Spleen (tissue), 11 donors: Measurements from ENCODE around the gene POU6F2. TPM values are rescaled to one million over a fixed set of nuclear protein-coding genes. Genes with fewer than 3 reads are reported as not detected.
A peak's percentile ranks its signal among the peaks of the same experiment; 100 is the strongest.

Experiments
- DNase-seq: peaks from one replicate; pipeline ENCODE4 v3.0.0-alpha.2; 2020
- H3K27ac ChIP-seq, 8 donors: fragments of 200-600 bp; sonication (generic) in 7 of 8; 1 replicate in 4 of 8; 2 replicates in 4 of 8; pipeline versions ENCODE4 v1.5.0 to v1.8.0; 2016 to 2021; ENCODE audit warnings: inconsistent platforms in 4 of 8, mild to moderate bottlenecking in 4 of 8, moderate library complexity in 1 of 8
- H3K27me3 ChIP-seq, 7 donors: fragments of 200-600 bp; sonication (generic) in 6 of 7; replicated peaks in 1 of 7; 1 replicate in 4 of 7; 2 replicates in 3 of 7; pipeline versions ENCODE4 v1.5.0 to v1.8.0; 2016 to 2021; ENCODE audit warnings: inconsistent platforms in 3 of 7, mild to moderate bottlenecking in 1 of 7
- H3K36me3 ChIP-seq, 6 donors: fragments of 200-600 bp; sonication (generic) in 5 of 6; 1 replicate in 4 of 6; 2 replicates in 2 of 6; pipeline versions ENCODE4 v1.5.0 to v1.8.0; 2016 to 2021; ENCODE audit warnings: inconsistent platforms in 2 of 6
- H3K4me1 ChIP-seq, 6 donors: fragments of 200-600 bp; sonication (generic) in 5 of 6; 1 replicate in 3 of 6; 2 replicates in 3 of 6; pipeline versions ENCODE4 v1.5.0 to v1.8.0; 2016 to 2021; ENCODE audit warnings: inconsistent platforms in 3 of 6
- H3K4me3 ChIP-seq, 8 donors: fragments of 200-600 bp; sonication (generic) in 7 of 8; 1 replicate in 4 of 8; 2 replicates in 4 of 8; pipeline versions ENCODE4 v1.5.0 to v1.8.0; 2016 to 2021; ENCODE audit warnings: inconsistent platforms in 4 of 8, mild to moderate bottlenecking in 4 of 8, moderate library complexity in 2 of 8
- H3K9me3 ChIP-seq, 8 donors: fragments of 200-600 bp; sonication (generic) in 7 of 8; 1 replicate in 4 of 8; 2 replicates in 4 of 8; pipeline versions ENCODE4 v1.5.0 to v1.8.0; 2016 to 2021; ENCODE audit warnings: inconsistent platforms in 4 of 8
- CTCF ChIP-seq, 11 experiments: fragments of 200-600 bp in 7 of 11; fragments of 450-650 bp in 4 of 11; sonication (generic) in 4 of 11; IDR thresholded peaks in 8 of 11; conservative IDR thresholded peaks in 3 of 11; 1 replicate in 7 of 11; 2 replicates in 4 of 11; pipeline versions ENCODE4 v1.4.0 to v1.8.0; 2016 to 2021; ENCODE audit warnings: antibody characterized with exemption in 11 of 11, inconsistent platforms in 4 of 11, mild to moderate bottlenecking in 1 of 11
- POLR2A ChIP-seq, 3 donors: fragments of 450-650 bp; IDR thresholded peaks; one replicate each; pipeline ENCODE4 v1.5.1; 2017; ENCODE audit warnings: antibody characterized with exemption in 3 of 3, mild to moderate bottlenecking in 1 of 3
- POLR2AphosphoS5 ChIP-seq, 3 donors: sonication (generic); formaldehyde crosslinking; IDR thresholded peaks; one replicate each; pipeline ENCODE4 v1.5.1; 2017; ENCODE audit warnings: antibody characterized with exemption in 3 of 3
- WGBS, 5 donors: extraction: QIAGEN DNeasy Blood & Tissue Kit in 3 of 5; methylation state at CpG; one replicate each; pipeline versions ENCODE4 v1.1.5 to v1.1.7; 2013 to 2018; 5-methylcytosine and 5-hydroxymethylcytosine counted together
- intact Hi-C: fragments of 100-400 bp; cut with DNase I; formaldehyde crosslinking; loops from one replicate; pipeline ENCODE4 v1.15.0; 2023; ENCODE audit warnings: low total_unique reads
- polyA plus RNA-seq, 3 donors: library from polyadenylated mRNA; stranded (reverse); fragments of 200-250 nt; gene quantifications; one replicate each; pipeline ENCODE4 v1.2.1, GENCODE V29; 2013
- total RNA-seq, 7 donors: library from RNA; depleted of rRNA in 3 of 7; stranded (reverse); fragments of >200 nt in 3 of 7; fragmentation: NEBNext Ultra II Directional in 4 of 7; extraction: Animal tissue kit (Norgen Biotek cat#: 25700) in 4 of 7; gene quantifications; one replicate each; pipeline versions ENCODE4 v1.1.0 to v1.2.1, GENCODE V29; 2016 to 2021
- donor health status: healthy with polysubstance abuse.
- donor health status: DM: no; HTN: no; CAD: no; lungs with moderate emphysema.
- donor health status: DM: no; HTN: no; CAD: no.
- donor health status: Bipolar disorder and iron deficiency.
- donor health status: healthy.
- donor health status: DM: no; HTN: no; CAD: no.
- donor health status: DM: yes; HTN: yes; CAD: no.

The POU6F2 gene
- total and polyA plus RNA-seq, 10 donors: 0.04 to 0.54 (median 0.23) TPM; not detected in 7

GRCh38 chr7:39463252-39463651, 485.5 kb downstream of the POU6F2 start:
- no peak overlapping the region for H3K4me3 ChIP-seq
- 93 to 96% (median 94%) methylated on average over 3 of the region's 3 CpGs for WGBS, 5 donors
- H3K27ac ChIP-seq: no peak overlapping the region
- H3K9me3 ChIP-seq: no peaks in the 10 kb centered on the region
- no peaks in the 10 kb centered on the region for H3K36me3 ChIP-seq
- H3K27me3 ChIP-seq: peaks cover 0 to 11% (median 0%) of the 10 kb centered on the region in 7 donors
- no peak for DNase-seq
- TF ChIP-seq POLR2A (IDR thresholded peaks at IDR 0.05) (no peak), CTCF (IDR thresholded peaks at IDR 0.05 in 8 of 11, conservative IDR thresholded peaks at IDR 0.05 in 3 of 11) (no peak), POLR2AphosphoS5 (IDR thresholded peaks at IDR 0.05) (no peak)
- intact Hi-C loops: no loop called here
- H3K4me1 ChIP-seq: peaks cover 0 to 8% (median 0%) of the 10 kb centered on the region in 6 donors

GRCh38 chr7:39464350-39465054, 486.8 kb downstream of the POU6F2 start:
- H3K27ac ChIP-seq: no peak overlapping the region
- H3K36me3 ChIP-seq: no peaks in the 10 kb centered on the region
- no peaks in the 10 kb centered on the region for H3K9me3 ChIP-seq
- H3K27me3 ChIP-seq: peaks cover 0 to 11% (median 0%) of the 10 kb centered on the region in 7 donors
- DNase-seq: no peak
- 78 to 84% (median 80%) methylated on average over 16 of the region's 16 CpGs for WGBS, 5 donors
- H3K4me3 ChIP-seq: no peak overlapping the region
- intact Hi-C loops: no loop called here
- TF ChIP-seq POLR2AphosphoS5 (IDR thresholded peaks at IDR 0.05) (no peak), CTCF (IDR thresholded peaks at IDR 0.05 in 8 of 11, conservative IDR thresholded peaks at IDR 0.05 in 3 of 11) (no peak), POLR2A (IDR thresholded peaks at IDR 0.05) (no peak)
- peaks cover 0 to 8% (median 0%) of the 10 kb centered on the region in 6 donors for H3K4me1 ChIP-seq

GRCh38 chr7:39465055-39465929, 487.6 kb downstream of the POU6F2 start:
- H3K36me3 ChIP-seq: no peaks in the 10 kb centered on the region
- no peak overlapping the region for H3K27ac ChIP-seq
- DNase-seq: no peak
- intact Hi-C loops: no loop called here
- no peaks in the 10 kb centered on the region for H3K9me3 ChIP-seq
- 37 to 40% (median 39%) methylated on average over 18 of the region's 18 CpGs for WGBS, 5 donors
- H3K27me3 ChIP-seq: peaks cover 0 to 11% (median 0%) of the 10 kb centered on the region in 7 donors
- peaks cover 0 to 8% (median 0%) of the 10 kb centered on the region in 6 donors for H3K4me1 ChIP-seq
- no peak for TF ChIP-seq POLR2A (IDR thresholded peaks at IDR 0.05)
- TF ChIP-seq POLR2AphosphoS5 (IDR thresholded peaks at IDR 0.05): no peak
- peak in 10 of 11 experiments; percentile 14 to 69 (median 57) for TF ChIP-seq CTCF (IDR thresholded peaks at IDR 0.05 in 8 of 11, conservative IDR thresholded peaks at IDR 0.05 in 3 of 11)
- H3K4me3 ChIP-seq: no peak overlapping the region

GRCh38 chr7:39468261-39468660, 490.6 kb downstream of the POU6F2 start:
- intact Hi-C loops: no loop called here
- Histone ChIP-seq H3K27ac (no peak overlapping the region), H3K4me3 (no peak overlapping the region), H3K9me3 (no peaks in the 10 kb centered on the region), H3K36me3 (no peaks in the 10 kb centered on the region), H3K4me1 (peaks cover 0 to 8% (median 0%) of the 10 kb centered on the region in 6 donors), H3K27me3 (peaks cover 0 to 11% (median 0%) of the 10 kb centered on the region in 7 donors)
- TF ChIP-seq CTCF (IDR thresholded peaks at IDR 0.05 in 8 of 11, conservative IDR thresholded peaks at IDR 0.05 in 3 of 11) (no peak), POLR2A (IDR thresholded peaks at IDR 0.05) (no peak), POLR2AphosphoS5 (IDR thresholded peaks at IDR 0.05) (no peak)
- WGBS, 5 donors: 22 to 57% (median 28%) methylated on average over 2 of the region's 2 CpGs
- DNase-seq: no peak
